GM21737 (cell line): ENCODE measurements around the gene ALG6.

ENCODE experiments used
- ATAC-seq: cut with Tn5 transposase; IDR thresholded peaks from one replicate; pipeline ENCODE4 v1.9.1; 2021; ENCODE audit warnings: mild to moderate bottlenecking, moderate library complexity; ENCODE audit not compliant: unreplicated experiment

The ALG6 gene

GRCh38 chr1:63487336-63488065 lies 120.1 kb downstream of the ALG6 start:
- no peak for ATAC-seq
